Stomach (tissue), 4 donors: ENCODE results near the gene ARID5A.

Experiments
- EP300 ChIP-seq: sonication (generic); formaldehyde crosslinking; IDR thresholded peaks from one replicate; pipeline ENCODE4 v1.6.1; 2017; ENCODE audit warnings: antibody characterized with exemption
- POLR2A ChIP-seq, 4 donors: fragments of 450-650 bp; IDR thresholded peaks; one replicate each; pipeline ENCODE4 v1.6.1; 2016; ENCODE audit warnings: antibody characterized with exemption in 4 of 4, control low read depth in 2 of 4, mild to moderate bottlenecking in 1 of 4, moderate library complexity in 1 of 4
- POLR2AphosphoS5 ChIP-seq, 3 donors: sonication (generic); formaldehyde crosslinking; IDR thresholded peaks; one replicate each; pipeline ENCODE4 v1.6.1; 2016; ENCODE audit warnings: antibody characterized with exemption in 3 of 3
- TF ChIP-seq, protein P1 (sequence below), 7 experiments: fragments of 450-650 bp in 4 of 7; fragments of 200-600 bp in 3 of 7; sonication (generic) in 3 of 7; IDR thresholded peaks; one replicate each; pipeline ENCODE4 v1.5.1; 2016 to 2019; ENCODE audit warnings: antibody characterized with exemption in 7 of 7, control low read depth in 2 of 7, mild to moderate bottlenecking in 1 of 7

DNA sequence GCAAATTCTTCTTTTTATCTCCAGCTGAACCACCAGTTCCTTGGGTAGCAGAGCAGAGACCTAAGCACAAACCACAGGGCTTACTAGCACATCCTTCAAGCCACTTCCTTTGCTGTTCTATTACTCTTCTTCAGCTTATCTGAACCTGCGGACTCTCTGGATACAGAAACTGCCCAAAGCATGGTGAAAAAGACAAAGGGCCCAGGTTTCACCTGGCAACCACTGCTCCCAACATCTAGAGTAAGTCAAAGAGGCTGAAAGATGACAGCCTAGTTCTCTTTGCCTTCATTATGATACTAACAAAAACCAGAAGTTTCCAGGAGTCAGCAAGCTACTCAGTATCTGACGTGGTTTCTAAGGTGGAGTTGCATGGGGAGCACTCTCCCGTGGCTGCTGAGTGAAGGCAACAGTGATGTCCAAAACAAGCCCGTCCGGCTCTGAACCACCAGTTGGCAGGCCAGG is 58.2 kb downstream of the ARID5A start:
- TF ChIP-seq, protein P1, sequence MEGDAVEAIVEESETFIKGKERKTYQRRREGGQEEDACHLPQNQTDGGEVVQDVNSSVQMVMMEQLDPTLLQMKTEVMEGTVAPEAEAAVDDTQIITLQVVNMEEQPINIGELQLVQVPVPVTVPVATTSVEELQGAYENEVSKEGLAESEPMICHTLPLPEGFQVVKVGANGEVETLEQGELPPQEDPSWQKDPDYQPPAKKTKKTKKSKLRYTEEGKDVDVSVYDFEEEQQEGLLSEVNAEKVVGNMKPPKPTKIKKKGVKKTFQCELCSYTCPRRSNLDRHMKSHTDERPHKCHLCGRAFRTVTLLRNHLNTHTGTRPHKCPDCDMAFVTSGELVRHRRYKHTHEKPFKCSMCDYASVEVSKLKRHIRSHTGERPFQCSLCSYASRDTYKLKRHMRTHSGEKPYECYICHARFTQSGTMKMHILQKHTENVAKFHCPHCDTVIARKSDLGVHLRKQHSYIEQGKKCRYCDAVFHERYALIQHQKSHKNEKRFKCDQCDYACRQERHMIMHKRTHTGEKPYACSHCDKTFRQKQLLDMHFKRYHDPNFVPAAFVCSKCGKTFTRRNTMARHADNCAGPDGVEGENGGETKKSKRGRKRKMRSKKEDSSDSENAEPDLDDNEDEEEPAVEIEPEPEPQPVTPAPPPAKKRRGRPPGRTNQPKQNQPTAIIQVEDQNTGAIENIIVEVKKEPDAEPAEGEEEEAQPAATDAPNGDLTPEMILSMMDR (IDR thresholded peaks at IDR 0.05) = no peak
- no peak for TF ChIP-seq EP300
- no peak for TF ChIP-seq POLR2AphosphoS5 (IDR thresholded peaks at IDR 0.05)
- no peak for TF ChIP-seq POLR2A (IDR thresholded peaks at IDR 0.05)
